Activated CD4-positive, CD25-positive, alpha-beta regulatory T cell treated with anti-CD3 and anti-CD28 coated beads, Interleukin-2, amount 50 U/mL, for 24 hours (primary cell): ENCODE results near the gene TMEM259.
A peak's percentile ranks its signal among the peaks of the same experiment; 100 is the strongest.

Source experiments
- ATAC-seq, 2 donors: fragments of 150-1000 bp; cut with Tn5 transposase; one replicate each; pipeline ENCODE4 v1.10.0; 2021; ENCODE audit warnings: mild to moderate bottlenecking in 1 of 2, moderate library complexity in 1 of 2

TMEM259 gene

GRCh38 chr19:1055028-1055425 lies 34.1 kb upstream of the TMEM259 start:
- ATAC-seq = no peak

GRCh38 chr19:1054102-1055027 lies 33.4 kb upstream of the TMEM259 start:
- ATAC-seq = no peak

GRCh38 chr19:1053176-1054101 lies 32.5 kb upstream of the TMEM259 start:
- no peak for ATAC-seq

GRCh38 chr19:1052349-1052975 lies 31.5 kb upstream of the TMEM259 start:
- no peak for ATAC-seq

GRCh38 chr19:1051791-1052190 lies 30.9 kb upstream of the TMEM259 start:
- no peak for ATAC-seq

GRCh38 chr19:1050989-1051788 lies 30.3 kb upstream of the TMEM259 start:
- ATAC-seq = no peak

GRCh38 chr19:1049800-1050199 lies 28.9 kb upstream of the TMEM259 start:
- no peak for ATAC-seq

- ATAC-seq = no peak
Observed at GRCh38 chr19:1049106-1049505, 28.2 kb upstream of the TMEM259 start.

- ATAC-seq = no peak
Observed at GRCh38 chr19:1047696-1048147, 26.8 kb upstream of the TMEM259 start.

GRCh38 chr19:1046836-1047695 lies 26.1 kb upstream of the TMEM259 start:
- ATAC-seq = no peak

GRCh38 chr19:1046117-1046626 lies 25.2 kb upstream of the TMEM259 start:
- ATAC-seq = no peak

- peak; percentile 54 to 58 for ATAC-seq
Observed at GRCh38 chr19:1045247-1045603, 24.3 kb upstream of the TMEM259 start.

GRCh38 chr19:1042689-1043511 lies 22.0 kb upstream of the TMEM259 start:
- no peak for ATAC-seq

GRCh38 chr19:1041835-1042685 lies 21.1 kb upstream of the TMEM259 start:
- no peak for ATAC-seq

GRCh38 chr19:1041272-1041834 lies 20.4 kb upstream of the TMEM259 start:
- ATAC-seq = no peak

GRCh38 chr19:1040476-1041271 lies 19.8 kb upstream of the TMEM259 start:
- peak; percentile 70 to 71 for ATAC-seq

GRCh38 chr19:1039646-1040475 lies 18.9 kb upstream of the TMEM259 start, which contains the start of gene ABCA7:
TSS of gene ABCA7 (plus strand) at chr19:1040107. CDS start at chr19:1041362, 1,255 bp downstream.
- ATAC-seq = peak; percentile 97 to 98
